Ovary (tissue), 9 donors: ENCODE results near the gene CD300H. TPM values are rescaled to one million over a fixed set of nuclear protein-coding genes. Genes with fewer than 3 reads are reported as not detected.

Experiments
- DNase-seq, 5 donors: peaks; one replicate each; pipeline ENCODE4 v3.0.0-alpha.2; 2019 to 2020
- H3K27ac ChIP-seq, 2 donors: fragments of 200-600 bp; one replicate each; pipeline versions ENCODE4 v1.5.1 to v1.8.0; 2019 to 2022
- H3K27me3 ChIP-seq: fragments of 200-600 bp; one replicate; pipeline ENCODE4 v1.8.0; 2022
- H3K36me3 ChIP-seq: fragments of 200-600 bp; sonication (generic); one replicate; pipeline ENCODE4 v1.5.1; 2019
- H3K4me1 ChIP-seq: one replicate; pipeline ENCODE4 v1.8.1; 2013; ENCODE audit warnings: mild to moderate bottlenecking, moderate library complexity; ENCODE audit not compliant: insufficient read depth
- H3K4me3 ChIP-seq: fragments of 200-600 bp; sonication (generic); one replicate; pipeline ENCODE4 v1.5.1; 2017
- H3K9me3 ChIP-seq, 2 donors: fragments of 200-600 bp in 1 of 2; sonication (generic) in 1 of 2; one replicate each; pipeline versions ENCODE4 v1.5.1 to v1.8.1; 2013 to 2019; ENCODE audit warnings: mild to moderate bottlenecking in 1 of 2, moderate library complexity in 1 of 2
- CTCF ChIP-seq, 3 donors: fragments of 450-650 bp in 2 of 3; fragments of 200-600 bp in 1 of 3; IDR thresholded peaks; one replicate each; pipeline versions ENCODE4 v1.5.1 to v1.8.0; 2016 to 2022; ENCODE audit warnings: antibody characterized with exemption in 3 of 3, mild to moderate bottlenecking in 1 of 3
- EP300 ChIP-seq: sonication (generic); formaldehyde crosslinking; IDR thresholded peaks from one replicate; pipeline ENCODE4 v1.6.1; 2017; ENCODE audit warnings: antibody characterized with exemption
- POLR2A ChIP-seq: fragments of 450-650 bp; IDR thresholded peaks from one replicate; pipeline ENCODE4 v1.6.1; 2017; ENCODE audit warnings: antibody characterized with exemption, mild to moderate bottlenecking, moderate library complexity
- WGBS, 3 donors: extraction: QIAGEN DNeasy Blood & Tissue Kit in 1 of 3; methylation state at CpG; one replicate each; pipeline versions ENCODE4 v1.1.5 to v1.1.7; 2013 to 2017; 5-methylcytosine and 5-hydroxymethylcytosine counted together
- intact Hi-C, 4 donors: fragments of 100-400 bp; cut with DNase I; formaldehyde crosslinking; loops; one replicate each; pipeline versions ENCODE4 v1.11.0 to v1.15.1; 2022 to 2023
- polyA plus RNA-seq, 2 donors: library from polyadenylated mRNA; stranded (reverse); fragments of 200-250 nt in 1 of 2; fragments of 350-450 nt in 1 of 2; fragmentation: Illumina TruSeq in 1 of 2; extraction: RNeasy Lipid Tissue Mini Kit (QIAGEN cat#74804) in 1 of 2; gene quantifications; one replicate each; pipeline ENCODE4 v1.2.3, GENCODE V29; 2013 to 2014
- total RNA-seq, 7 donors: library from RNA; depleted of rRNA in 2 of 7; stranded (reverse); fragments of >200 nt in 2 of 7; fragmentation: NEBNext Ultra II Directional in 3 of 7; extraction: Animal tissue kit (Norgen Biotek cat#: 25700) in 3 of 7; gene quantifications; one replicate each; pipeline versions ENCODE4 v1.1.0 to v1.2.4, GENCODE V29; 2016 to 2023
- donor health status: DM: no; HTN: no; CAD: no; lungs with moderate emphysema.
- donor health status: DM: no; HTN: no; CAD: no.
- donor health status: Bipolar disorder and iron deficiency.
- donor health status: DM: yes; HTN: yes; CAD: no.
- donor health status: DM: no; HTN: no; CAD: no.
- donor health status: DM: yes; HTN: yes; CAD: no.

CD300H gene
- total and polyA plus RNA-seq, 9 donors = not detected

- intact Hi-C loops = no loop called here
- no peaks in the 10 kb centered on the region for H3K9me3 ChIP-seq
- H3K27me3 ChIP-seq = no peaks in the 10 kb centered on the region
- WGBS, 3 donors = 15 to 34% (median 24%) methylated on average over 9 of the region's 9 CpGs
- no peak overlapping the region for H3K4me3 ChIP-seq
- no peaks in the 10 kb centered on the region for H3K4me1 ChIP-seq
- H3K36me3 ChIP-seq = no peaks in the 10 kb centered on the region
- peak in 1 of 5 donors; percentile 47 for DNase-seq
- no peak for TF ChIP-seq POLR2A
- no peak for TF ChIP-seq CTCF (IDR thresholded peaks at IDR 0.05)
- no peak for TF ChIP-seq EP300
- H3K27ac ChIP-seq = no peak overlapping the region
Measured at GRCh38 chr17:74566132-74566753, 1.1 kb downstream of the CD300H start.

DNA sequence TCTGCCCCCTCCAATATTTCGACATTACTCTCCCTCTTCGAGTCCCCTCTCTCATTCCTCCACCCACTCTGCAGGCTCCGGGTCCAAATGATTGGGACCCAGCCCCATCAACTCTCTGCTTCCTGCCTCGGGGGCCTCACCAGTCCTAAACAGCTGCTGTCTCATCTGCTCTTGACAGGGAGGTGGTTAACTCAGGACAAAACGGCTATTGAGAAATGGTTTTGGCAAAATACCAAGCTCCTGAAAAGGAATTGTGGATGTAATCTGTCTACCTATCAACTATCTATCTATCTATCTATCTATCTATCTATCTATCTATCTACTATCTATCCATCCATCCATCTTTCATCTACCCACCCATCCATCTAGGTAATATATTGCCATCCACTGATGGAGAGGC lies 2.2 kb downstream of the CD300H start:
- no peak for TF ChIP-seq CTCF (IDR thresholded peaks at IDR 0.05)
- TF ChIP-seq EP300 = no peak
- no peak for TF ChIP-seq POLR2A
- Histone ChIP-seq H3K4me3 (no peak overlapping the region), H3K36me3 (no peaks in the 10 kb centered on the region), H3K27ac (no peak overlapping the region), H3K9me3 (no peaks in the 10 kb centered on the region), H3K4me1 (no peaks in the 10 kb centered on the region), H3K27me3 (no peaks in the 10 kb centered on the region)
- no peak for DNase-seq
- intact Hi-C loops = no loop called here
- 56 to 61% (median 60%) methylated on average over 5 of the region's 5 CpGs for WGBS, 3 donors

DNA sequence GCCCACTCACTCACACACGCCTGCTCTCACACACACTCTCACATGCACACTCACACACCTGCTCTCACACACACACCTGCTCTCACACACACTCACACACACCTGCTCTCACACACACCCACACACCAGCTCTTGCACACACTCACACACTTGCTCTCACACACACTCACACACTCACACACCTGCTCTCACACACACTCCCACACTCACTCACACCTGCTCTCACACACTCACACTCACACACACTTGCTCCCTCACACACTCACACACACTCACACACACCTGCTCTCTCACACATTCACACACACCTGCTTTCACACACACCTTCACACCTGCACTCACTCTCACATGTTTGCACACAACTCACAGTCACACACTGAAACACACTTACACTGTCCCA lies 4.0 kb downstream of the CD300H start:
- 87 to 91% (median 90%) methylated on average over 1 of the region's 1 CpG for WGBS, 3 donors
- Histone ChIP-seq H3K27me3 (no peaks in the 10 kb centered on the region), H3K36me3 (no peaks in the 10 kb centered on the region), H3K4me1 (no peaks in the 10 kb centered on the region), H3K4me3 (no peak overlapping the region), H3K27ac (no peak overlapping the region), H3K9me3 (no peaks in the 10 kb centered on the region)
- no peak for DNase-seq
- TF ChIP-seq POLR2A (no peak), EP300 (no peak), CTCF (IDR thresholded peaks at IDR 0.05) (no peak)
- intact Hi-C loops = no loop called here

DNA sequence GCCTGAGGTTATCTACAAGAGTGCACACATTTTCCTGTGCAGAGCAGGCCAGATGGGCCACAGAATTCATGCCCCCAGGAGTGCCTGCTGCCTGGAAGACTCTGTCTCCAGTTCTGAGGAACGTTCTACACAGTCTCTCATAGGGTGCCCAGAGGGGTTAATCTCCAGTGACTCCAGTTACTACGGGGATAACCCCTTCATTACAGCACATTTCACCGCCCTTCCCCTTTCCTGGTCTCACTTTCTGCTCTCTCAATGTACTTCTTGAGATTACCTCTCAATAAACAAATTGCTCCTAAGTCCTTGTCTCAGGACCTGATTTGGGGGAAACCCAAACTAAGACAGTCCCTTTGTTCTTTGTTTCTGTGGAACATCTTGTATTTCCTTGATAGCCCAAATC lies 5.7 kb downstream of the CD300H start:
- WGBS, 3 donors = 53 to 65% (median 60%) methylated on average over 3 of the region's 3 CpGs
- no peak overlapping the region for H3K4me3 ChIP-seq
- TF ChIP-seq CTCF (IDR thresholded peaks at IDR 0.05) = no peak
- no peak for TF ChIP-seq POLR2A
- no peak for TF ChIP-seq EP300
- H3K27me3 ChIP-seq = no peaks in the 10 kb centered on the region
- no peaks in the 10 kb centered on the region for H3K4me1 ChIP-seq
- DNase-seq = no peak
- intact Hi-C loops = no loop called here
- H3K27ac ChIP-seq = no peak overlapping the region
- H3K9me3 ChIP-seq = no peaks in the 10 kb centered on the region
- no peaks in the 10 kb centered on the region for H3K36me3 ChIP-seq
